ENCODE data around the gene GTPBP3. TPM values are rescaled to one million over a fixed set of nuclear protein-coding genes. Genes with fewer than 3 reads are reported as not detected.
A peak's percentile ranks its signal among the peaks of the same experiment; 100 is the strongest.

Gene GTPBP3
- total RNA-seq, 1 experiment from 2014 or later = 62.9 TPM

DNA sequence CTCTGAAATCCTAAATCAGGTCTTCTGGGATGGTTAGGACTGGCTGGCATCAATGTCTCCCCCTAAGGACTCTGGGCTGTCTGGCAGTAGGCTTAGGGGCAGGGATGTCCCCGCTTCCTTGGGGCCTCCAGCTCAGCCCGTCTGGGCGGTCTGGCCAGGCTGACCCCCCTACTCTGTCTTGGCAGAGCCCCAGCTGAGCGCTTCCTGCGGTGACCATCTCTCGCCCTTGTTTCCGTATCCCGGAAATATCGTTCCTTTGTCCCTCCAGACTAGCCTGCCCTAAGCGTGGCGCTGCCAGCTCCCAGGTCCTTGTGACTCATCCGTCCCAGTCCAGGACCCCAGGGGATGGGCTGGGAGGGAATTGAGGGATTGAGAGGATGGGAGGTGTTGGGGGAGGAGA, 11.3 kb downstream of the GTPBP3 start:
- Histone ChIP-seq H2BK5ac (ENCODE audit: insufficient read length, low read length) (no peak overlapping the region), H3K23me2 (ENCODE audit: insufficient read length, low read depth, low read length, poor library complexity, severe bottlenecking) (no peaks in the 10 kb centered on the region), H3K18ac (ENCODE audit: insufficient read length, low read depth, low read length) (peak overlapping the region; percentile 81), H3K56ac (ENCODE audit: insufficient read length, low read depth, low read length) (no peak overlapping the region), H3K4ac (ENCODE audit: low read depth, low read length) (no peak overlapping the region), H2AK5ac (ENCODE audit: insufficient read length, low read length) (no peak overlapping the region), H3K79me1 (ENCODE audit: insufficient read depth, low read depth, low read length, poor library complexity, severe bottlenecking) (no peaks in the 10 kb centered on the region), H3K4me2 (ENCODE audit: insufficient read depth, insufficient read length, low read length) (no peak overlapping the region), H3K14ac (ENCODE audit: insufficient read depth, low read length) (no peak overlapping the region), H3K27me3 (ENCODE audit: insufficient read depth, low read length) (no peaks in the 10 kb centered on the region), H2BK120ac (ENCODE audit: low read depth, low read length, poor library complexity, severe bottlenecking) (no peak overlapping the region), H4K8ac (replicated peaks; ENCODE audit: insufficient read length, low read depth, low read length) (no peak overlapping the region), H3K9me3 (ENCODE audit: control insufficient read depth, low read depth, low read length) (no peaks in the 10 kb centered on the region), H3K23ac (ENCODE audit: insufficient read length, low read depth, low read length) (no peak overlapping the region), H4K5ac (ENCODE audit: insufficient read length, low read depth, low read length) (no peak overlapping the region), H2BK15ac (ENCODE audit: low read depth, low read length) (no peak overlapping the region), H4K20me1 (ENCODE audit: control insufficient read depth, insufficient read depth, insufficient read length) (no peaks in the 10 kb centered on the region), H3K79me2 (ENCODE audit: insufficient read depth, low read length) (no peaks in the 10 kb centered on the region), H3T11ph (ENCODE audit: low read length) (no peak overlapping the region), H2BK20ac (ENCODE audit: low read depth, low read length, poor library complexity, severe bottlenecking) (no peak overlapping the region), H2AFZ (ENCODE audit: low read length) (no peak overlapping the region), H3K9ac (ENCODE audit: extremely low read depth, insufficient read length, low read length) (no peak overlapping the region), H3K27ac (ENCODE audit: insufficient read length, low read depth, low read length) (no peak overlapping the region), H4K91ac (ENCODE audit: insufficient read length, low read depth, low read length) (no peak overlapping the region), H2BK12ac (ENCODE audit: insufficient read length, low read depth, low read length) (no peak overlapping the region), H3K4me1 (ENCODE audit: insufficient read depth, low read length) (no peaks in the 10 kb centered on the region)
- Mint-ChIP-seq H3K4me3 (peak overlapping the region in 1 of 2 experiments; percentile 58; a peak in 1 of 5 replicates), H3K27me3 (ENCODE audit: low read depth) (peaks cover 4% of the 10 kb centered on the region), H3K36me3 (ENCODE audit: insufficient read depth in 1 of 3, low read depth in 3 of 3) (peaks cover 0 to 7% (median 0%) of the 10 kb centered on the region in 3 experiments; a peak in 2 of 7 replicates), H3K4me1 (peaks cover 19 to 26% of the 10 kb centered on the region in 2 experiments), H3K9me3 (no peaks in the 10 kb centered on the region; a peak in 2 of 5 replicates), H3K27ac (peak overlapping the region in 1 of 3 experiments; percentile 68; a peak in 2 of 7 replicates)
- peak; percentile 86 for DNase-seq
- WGBS (ENCODE audit: extremely low coverage, insufficient read length, low lambda C conversion rate) = no CpG with 5 or more reads among the region's 12 CpGs
- TF ChIP-seq, protein P1, sequence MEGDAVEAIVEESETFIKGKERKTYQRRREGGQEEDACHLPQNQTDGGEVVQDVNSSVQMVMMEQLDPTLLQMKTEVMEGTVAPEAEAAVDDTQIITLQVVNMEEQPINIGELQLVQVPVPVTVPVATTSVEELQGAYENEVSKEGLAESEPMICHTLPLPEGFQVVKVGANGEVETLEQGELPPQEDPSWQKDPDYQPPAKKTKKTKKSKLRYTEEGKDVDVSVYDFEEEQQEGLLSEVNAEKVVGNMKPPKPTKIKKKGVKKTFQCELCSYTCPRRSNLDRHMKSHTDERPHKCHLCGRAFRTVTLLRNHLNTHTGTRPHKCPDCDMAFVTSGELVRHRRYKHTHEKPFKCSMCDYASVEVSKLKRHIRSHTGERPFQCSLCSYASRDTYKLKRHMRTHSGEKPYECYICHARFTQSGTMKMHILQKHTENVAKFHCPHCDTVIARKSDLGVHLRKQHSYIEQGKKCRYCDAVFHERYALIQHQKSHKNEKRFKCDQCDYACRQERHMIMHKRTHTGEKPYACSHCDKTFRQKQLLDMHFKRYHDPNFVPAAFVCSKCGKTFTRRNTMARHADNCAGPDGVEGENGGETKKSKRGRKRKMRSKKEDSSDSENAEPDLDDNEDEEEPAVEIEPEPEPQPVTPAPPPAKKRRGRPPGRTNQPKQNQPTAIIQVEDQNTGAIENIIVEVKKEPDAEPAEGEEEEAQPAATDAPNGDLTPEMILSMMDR (conservative IDR thresholded peaks at IDR 0.05) = no peak

All from H9 (cell line).